NT2/D1 (cell line): ENCODE data around the gene PWWP3B.

Experiments used
- SUZ12 ChIP-seq: IDR thresholded peaks from 2 replicates; pipeline ENCODE4 v1.6.1; 2011; ENCODE audit not compliant: insufficient read length, insufficient read depth; ENCODE audit errors: extremely low read depth
- ZNF274 ChIP-seq: IDR thresholded peaks from 2 replicates; pipeline ENCODE4 v1.6.1; 2011; ENCODE audit warnings: mild to moderate bottlenecking, low read depth, low read length

DNA sequence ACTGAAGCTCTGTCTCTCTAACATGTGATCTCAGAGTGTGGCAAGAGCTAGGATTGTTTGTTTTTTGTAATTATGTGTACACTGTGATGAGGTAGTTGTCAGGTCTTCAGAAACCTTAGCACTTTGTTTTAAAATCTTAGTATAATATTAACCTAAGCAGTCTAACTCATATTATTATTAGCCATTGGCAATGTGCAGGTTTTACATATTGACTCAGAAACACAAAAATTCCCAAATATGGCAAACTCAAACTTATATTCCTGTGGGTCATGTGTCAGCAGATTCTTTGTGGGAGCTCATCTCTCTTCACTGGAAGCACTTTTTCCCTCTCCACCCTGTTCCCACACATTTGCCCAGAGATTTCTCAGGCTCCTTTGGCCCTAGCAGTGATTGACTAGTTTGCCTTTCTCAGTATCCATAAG lies 8.2 kb upstream of the PWWP3B start:
- TF ChIP-seq SUZ12 (no peak), ZNF274 (no peak)
